Measurements from ENCODE around the gene ITGA3.

- TF ChIP-seq CTCF (IDR thresholded peaks at IDR 0.05) (no peak), POLR2A (IDR thresholded peaks at IDR 0.05) (no peak)
These were observed 77.3 kb downstream of the ITGA3 start for GRCh38 chr17:50133028-50133768.
